HG02885 (cell line): Measurements from ENCODE around the gene NME3.

Source experiments
- ATAC-seq: cut with Tn5 transposase; IDR thresholded peaks from one replicate; pipeline ENCODE4 v1.9.1; 2021; ENCODE audit warnings: mild to moderate bottlenecking; ENCODE audit not compliant: unreplicated experiment, poor library complexity

Gene NME3

GRCh38 chr16:1781758-1782407 lies 10.5 kb upstream of the NME3 start:
- no peak for ATAC-seq

- ATAC-seq: no peak
Observed at GRCh38 chr16:1781254-1781653, 9.9 kb upstream of the NME3 start.

- no peak for ATAC-seq
Observed at GRCh38 chr16:1780677-1781072, 9.3 kb upstream of the NME3 start.

- ATAC-seq: no peak
Observed at GRCh38 chr16:1779741-1780676, 8.7 kb upstream of the NME3 start.

GRCh38 chr16:1779234-1779701 lies 7.9 kb upstream of the NME3 start:
- ATAC-seq: no peak

GRCh38 chr16:1778200-1779179 lies 7.1 kb upstream of the NME3 start:
- ATAC-seq: no peak

GRCh38 chr16:1777375-1778199 lies 6.2 kb upstream of the NME3 start:
- ATAC-seq: no peak

GRCh38 chr16:1776991-1777374 lies 5.6 kb upstream of the NME3 start:
- no peak for ATAC-seq

- ATAC-seq: no peak
Observed at GRCh38 chr16:1776672-1776955, 5.3 kb upstream of the NME3 start.

- no peak for ATAC-seq
Observed at GRCh38 chr16:1775846-1776671, 4.7 kb upstream of the NME3 start.

GRCh38 chr16:1775006-1775845 lies 3.9 kb upstream of the NME3 start:
- no peak for ATAC-seq

- no peak for ATAC-seq
Observed at GRCh38 chr16:1774448-1774780, 3.1 kb upstream of the NME3 start.

GRCh38 chr16:1773703-1774447 lies 2.5 kb upstream of the NME3 start:
- no peak for ATAC-seq

- ATAC-seq: peak; percentile 53
Observed at GRCh38 chr16:1772908-1773702, 1.8 kb upstream of the NME3 start, which contains the start of gene MRPS34. TSS of gene MRPS34 (minus strand) at chr16:1773134. CDS start at chr16:1773119, 15 bp downstream.

- ATAC-seq: peak; percentile 10
Observed at GRCh38 chr16:1772362-1772907, 1.1 kb upstream of the NME3 start, which contains the start of gene EME2. TSS of gene EME2 (plus strand) at chr16:1772810. CDS start at chr16:1773228, 418 bp downstream.

- no peak for ATAC-seq
Observed at GRCh38 chr16:1771864-1772361, 570 bp upstream of the NME3 start.
